HuH-7.5 (cell line): ENCODE results near the gene IQSEC3.
"Not testable (repeated sequence)": the region's sequence is repeated elsewhere in the genome, so short reads cannot be mapped to it uniquely, and the experiment has no call there.

Source experiments
- DNase-seq: peaks from one replicate; pipeline ENCODE4 v3.0.0; 2011; ENCODE audit warnings: low spot score

The IQSEC3 gene

DNA sequence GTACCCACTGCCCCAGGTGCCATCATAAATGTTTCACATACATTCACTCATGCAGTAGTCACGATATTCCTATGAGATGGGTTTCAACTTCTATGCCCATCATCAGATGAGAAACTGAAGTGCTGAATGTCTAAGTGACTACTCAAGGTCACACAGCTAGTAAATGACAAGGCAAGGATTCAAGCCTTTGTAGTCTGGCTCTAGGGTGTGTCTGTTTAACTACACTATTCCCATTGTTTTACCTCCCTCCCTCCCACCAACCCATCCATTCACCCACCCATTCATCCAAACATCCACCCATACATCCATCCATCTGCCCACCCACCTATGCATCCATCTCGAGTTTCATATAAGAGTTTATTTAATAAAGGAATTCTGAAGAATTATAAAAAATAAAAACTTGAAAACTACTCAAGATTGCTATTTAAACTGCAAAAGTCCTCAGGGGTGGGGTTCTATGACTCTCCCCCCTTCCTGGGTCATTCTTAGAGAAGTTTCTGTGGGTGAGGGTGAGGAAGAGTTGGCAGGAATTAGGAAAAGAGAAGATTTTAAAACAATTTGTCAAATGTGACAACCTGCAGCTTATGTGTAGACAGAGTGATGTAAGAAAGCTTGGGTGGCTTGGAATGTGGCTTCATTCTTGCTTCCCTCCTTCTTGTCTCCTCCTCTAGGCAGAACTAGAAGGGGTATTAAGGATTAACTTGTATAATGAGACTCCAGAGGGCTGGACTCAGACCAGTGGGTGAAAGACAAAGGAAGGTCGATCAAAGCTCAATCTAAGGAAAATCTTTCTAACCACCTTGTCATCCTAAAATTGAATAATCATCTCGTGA, 13.4 kb upstream of the IQSEC3 start:
- DNase-seq = not testable (repeated sequence)

DNA sequence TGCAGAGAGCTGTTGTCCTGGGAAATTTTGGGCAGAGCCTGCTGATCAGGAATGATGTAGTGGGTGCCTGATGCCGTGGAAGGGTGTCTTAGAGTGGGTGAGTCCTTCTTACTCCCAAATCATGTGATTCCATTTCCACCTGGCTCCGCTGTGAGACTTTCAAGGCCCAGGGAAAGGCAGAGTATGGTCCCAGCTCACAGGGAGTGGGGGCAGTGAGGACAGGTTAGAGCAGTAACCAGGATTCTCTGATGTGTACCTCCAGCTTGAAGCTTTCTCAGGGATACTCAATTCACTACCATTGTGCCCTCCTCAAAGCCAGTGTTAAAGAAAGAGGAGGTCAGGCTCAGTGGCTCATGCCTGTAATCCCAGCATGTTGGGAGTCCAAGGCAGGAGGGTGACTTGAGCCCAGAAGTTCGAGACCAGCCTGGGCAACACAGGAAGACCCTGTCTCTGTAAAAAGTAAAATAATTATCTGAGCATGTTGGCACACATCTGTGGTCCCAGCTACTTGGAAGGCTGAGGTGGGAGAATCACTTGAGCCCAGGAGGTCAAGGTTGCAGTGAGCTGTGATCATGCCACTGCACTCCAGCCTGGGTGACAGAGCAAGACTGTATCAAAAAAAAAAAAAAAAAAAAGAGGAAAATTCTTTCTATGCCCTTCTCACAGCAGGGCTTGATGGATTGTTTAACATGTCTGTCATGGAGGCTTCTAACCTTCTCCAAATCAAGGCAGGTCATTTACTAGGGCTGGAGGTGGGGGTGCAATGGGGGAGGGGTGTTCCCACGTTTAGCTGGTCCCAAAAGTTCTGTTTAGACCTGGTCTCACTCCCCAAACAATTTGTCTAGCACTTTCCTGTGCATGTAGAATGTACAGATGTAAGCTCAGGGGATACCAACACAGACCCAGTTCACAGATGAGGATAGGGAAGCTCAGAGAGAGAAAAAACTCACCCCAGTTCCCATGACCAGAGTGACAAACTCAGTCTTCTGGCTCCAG, 12.5 kb upstream of the IQSEC3 start:
- DNase-seq = no peak

DNA sequence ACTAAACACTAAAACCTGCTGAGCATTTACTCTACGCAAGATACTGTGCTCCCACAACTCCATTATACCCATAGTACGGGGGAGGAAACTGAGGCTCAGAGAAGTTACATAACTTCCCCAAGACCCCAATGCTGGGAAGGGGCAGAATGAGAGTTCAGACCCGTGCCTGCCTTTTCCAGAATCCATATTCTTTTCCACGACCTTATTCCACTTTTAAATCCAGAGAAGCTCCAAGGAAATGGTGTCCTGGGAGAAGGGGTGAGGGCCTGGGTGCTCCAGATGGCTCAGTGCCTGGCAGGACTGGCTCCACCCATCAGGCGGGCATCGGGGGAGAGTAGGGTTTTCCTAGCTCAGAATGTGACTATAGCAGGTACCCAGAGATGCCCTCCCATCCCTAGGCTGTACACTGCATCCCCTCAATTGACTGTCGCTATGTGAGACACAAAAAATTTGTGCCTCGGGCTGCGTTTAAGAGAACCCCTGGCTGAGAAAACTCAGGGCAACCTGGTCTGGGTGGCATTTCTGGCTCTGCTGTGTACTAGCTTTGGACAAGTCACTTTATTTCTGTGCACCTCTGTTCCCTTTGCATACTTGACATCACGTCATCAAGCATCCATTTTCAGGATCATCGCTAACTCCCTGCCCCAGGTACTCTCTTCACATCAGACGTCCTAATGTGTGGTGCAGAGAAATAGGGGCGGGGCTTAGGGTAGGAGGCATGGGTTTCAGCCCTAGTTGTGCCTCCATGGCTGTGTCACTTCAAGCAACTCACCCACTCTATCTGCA, 11.6 kb upstream of the IQSEC3 start:
- DNase-seq = no peak

DNA sequence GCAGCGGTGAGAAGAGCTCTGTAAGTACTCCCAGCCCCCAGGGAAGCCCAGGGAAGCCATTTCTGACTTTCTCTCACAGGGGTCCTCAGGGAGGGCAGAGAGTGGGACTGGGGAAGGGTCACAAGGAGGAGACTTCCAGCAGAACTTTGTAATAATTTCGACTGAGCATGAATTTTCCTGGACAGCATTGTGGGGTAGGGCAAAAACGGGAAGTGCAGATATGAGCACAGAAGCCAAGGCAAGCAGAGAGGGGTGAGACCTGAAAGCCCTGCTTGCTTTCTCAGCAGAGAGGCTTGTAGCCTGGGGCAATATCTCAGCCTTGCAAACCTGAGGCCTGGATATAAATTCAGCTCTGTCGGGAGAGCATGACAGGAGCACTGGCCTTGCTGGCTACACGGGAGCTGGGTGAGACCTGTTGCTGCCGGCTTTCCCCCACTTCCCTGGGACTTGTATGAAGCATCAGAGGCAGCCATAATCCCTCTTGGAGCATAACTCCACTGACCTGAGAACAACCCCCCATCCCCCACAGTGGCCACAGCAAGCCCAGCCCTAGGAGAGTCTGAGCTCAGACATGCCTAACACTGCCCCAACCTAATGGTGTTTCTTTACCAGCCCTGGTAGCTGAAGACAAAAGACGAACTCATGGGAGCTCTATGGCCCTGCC, 9.8 kb upstream of the IQSEC3 start:
- no peak for DNase-seq

DNA sequence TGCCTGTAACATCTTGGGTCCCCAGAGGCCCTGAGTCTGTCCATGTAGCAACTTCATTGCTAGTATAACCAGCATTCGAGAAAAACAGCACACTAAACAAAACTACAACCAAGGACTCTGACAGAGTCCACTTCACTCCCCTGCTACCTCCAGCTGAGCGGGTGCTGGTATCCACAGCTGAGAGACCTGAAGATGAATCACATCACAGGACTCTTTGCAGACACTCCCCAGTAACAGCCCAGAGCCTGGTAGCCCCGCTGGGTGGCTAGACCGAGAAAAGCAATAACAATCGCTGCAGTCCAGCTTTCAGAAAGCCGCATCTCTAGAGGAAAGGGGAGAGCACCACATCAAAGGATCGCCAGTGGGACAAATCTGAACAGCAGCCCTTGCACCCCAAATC, 9.0 kb upstream of the IQSEC3 start:
- no peak for DNase-seq

DNA sequence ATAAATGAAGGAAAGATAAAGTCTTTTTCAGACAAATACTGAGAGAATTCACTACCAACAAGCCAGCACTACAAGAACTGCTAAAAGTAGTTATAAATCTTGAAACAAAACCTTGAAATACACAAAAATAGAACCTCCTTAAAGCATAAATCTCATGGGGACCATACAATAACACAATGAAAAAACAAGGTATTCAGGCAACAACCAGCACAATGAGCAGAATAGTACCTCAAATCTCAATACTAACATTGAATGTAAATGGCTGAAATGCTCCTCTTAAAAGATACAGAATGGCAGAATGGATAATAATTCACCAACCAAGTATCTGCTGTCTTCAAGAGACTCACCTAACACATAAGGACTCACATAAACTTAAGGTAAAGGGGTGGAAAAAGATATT, 7.7 kb upstream of the IQSEC3 start:
- no peak for DNase-seq

DNA sequence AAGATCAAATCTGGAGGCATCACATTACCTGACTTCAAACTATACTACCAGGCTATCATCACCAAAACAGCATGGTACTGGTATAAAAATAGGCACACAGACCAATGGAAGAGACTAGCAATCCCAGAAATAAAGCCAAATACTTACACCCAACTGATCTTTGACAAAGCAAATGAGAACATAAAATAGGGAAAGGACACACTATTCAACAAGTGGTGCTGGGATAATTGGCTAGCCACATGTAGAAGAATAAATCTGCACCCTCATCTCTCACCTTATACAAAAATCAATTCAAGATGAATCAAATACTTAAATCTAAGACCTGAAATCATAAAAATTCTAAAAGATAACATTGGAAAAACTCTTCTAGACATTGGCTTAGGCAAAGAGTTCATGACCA, 4.7 kb upstream of the IQSEC3 start:
- not testable (repeated sequence) for DNase-seq

DNA sequence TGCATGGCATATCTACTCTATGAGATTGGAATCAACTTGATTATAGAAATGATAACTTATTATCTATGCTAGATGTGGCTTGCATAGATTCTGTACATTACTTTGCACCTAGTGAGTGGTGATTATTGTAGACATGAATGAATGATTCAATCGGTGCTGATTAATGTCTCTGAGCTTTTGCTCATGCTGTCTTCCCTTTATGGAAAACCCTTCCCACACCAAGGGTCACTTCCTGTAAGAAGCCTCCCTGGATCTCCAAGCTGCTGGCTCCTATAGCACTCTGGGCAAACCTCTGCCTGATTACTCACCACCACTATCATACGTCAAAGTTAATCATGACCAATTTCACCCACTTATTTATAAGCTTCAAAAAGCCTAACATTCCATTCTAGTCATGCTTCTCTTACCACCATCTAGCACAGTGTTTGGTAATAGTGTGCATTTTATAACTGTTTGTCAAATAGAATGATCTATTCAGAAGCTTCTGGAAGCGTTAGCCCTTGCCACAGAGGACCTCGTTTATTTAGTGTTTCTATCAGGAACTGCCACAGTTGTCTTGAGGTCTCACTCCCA, 990 bp upstream of the IQSEC3 start:
- not testable (repeated sequence) for DNase-seq

DNA sequence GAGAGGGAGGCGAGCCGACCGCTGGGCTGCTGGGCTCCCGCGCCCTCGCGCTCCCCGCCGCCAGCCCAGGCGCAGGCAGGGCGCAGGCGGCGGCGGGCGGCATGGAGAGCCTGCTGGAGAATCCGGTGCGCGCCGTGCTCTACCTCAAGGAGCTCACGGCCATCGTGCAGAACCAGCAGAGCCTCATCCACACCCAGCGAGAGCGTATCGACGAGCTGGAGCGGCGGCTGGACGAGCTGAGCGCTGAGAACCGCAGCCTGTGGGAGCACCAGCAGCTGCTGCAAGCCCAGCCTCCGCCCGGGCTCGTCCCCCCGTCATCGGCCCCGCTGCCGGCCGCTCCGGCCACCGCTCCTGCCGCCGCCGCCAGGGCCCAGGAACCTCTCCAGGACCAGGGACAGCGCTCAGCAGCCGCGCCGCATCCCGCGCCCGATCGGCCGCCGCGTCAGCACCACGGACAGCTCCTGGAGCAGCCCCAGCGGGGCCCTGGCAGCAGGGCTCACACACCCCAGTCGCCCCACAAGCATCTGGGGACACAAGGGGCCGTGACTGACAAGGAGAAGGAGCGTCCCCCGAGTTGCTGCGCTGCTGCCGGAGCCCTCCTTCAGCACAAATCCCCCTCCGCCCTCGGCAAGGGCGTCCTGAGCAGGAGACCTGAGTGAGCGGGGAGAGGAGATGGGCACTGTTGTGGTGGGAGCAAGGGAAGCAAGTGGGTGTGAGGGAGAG, 376 bp downstream of the IQSEC3 start:
- not testable (repeated sequence) for DNase-seq

DNA sequence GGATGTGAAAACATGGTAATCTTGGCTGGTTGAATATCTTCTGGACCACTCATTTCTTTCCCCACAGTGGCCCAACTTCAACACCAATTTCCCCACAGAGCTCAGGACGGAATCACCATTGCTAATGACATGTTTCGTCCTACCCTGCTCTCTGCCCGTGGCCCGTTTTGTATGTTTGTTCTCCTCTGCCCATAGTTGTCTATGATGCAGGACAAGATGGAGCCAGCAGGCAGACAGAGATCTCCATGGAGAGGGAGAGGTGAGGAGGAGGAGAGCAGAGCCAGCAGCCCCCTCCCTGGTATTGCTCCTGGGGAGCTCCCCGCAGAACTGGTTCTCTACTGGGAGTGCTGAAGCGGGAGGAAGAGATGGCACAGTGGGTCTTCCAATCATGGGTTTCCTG, 3.1 kb downstream of the IQSEC3 start:
- not testable (repeated sequence) for DNase-seq

DNA sequence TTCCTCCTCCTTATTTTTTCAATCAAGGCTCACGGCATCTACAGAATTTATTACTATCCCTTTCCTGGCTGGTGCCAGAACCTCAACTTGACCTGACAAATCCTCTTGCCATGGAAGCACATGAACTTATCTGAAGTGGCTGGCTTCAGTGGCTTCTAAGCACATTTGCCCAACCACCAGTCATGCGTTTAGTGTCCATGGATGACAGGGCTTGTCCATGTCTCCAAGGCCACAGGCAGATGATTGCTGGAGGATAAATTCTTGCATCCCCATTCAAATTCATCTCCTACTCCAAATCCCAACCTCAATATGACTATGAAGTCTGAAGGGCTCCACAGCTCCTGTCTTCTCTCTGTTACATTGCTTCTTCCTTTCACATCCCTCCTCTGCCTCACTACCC, 4.0 kb downstream of the IQSEC3 start:
- not testable (repeated sequence) for DNase-seq

DNA sequence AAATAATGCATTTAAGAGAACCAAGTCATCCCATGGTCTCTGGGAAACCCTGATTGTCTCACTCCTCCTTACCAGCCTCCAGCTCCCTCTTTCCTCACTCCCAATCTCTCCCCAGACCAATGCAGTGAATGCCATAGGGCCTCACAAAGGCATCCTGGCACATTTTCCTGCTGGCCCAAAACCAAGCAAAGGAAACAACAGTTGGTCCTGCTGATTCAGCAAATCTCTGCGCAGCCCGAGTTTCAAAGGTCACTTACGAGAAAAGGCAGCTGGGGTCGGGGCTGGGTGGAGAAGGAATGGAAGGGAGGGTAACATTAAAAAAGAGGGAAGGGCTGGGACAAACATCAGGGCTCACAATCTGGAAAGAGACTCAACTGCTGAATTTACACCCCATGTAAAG, 5.5 kb downstream of the IQSEC3 start:
- DNase-seq = not testable (repeated sequence)

DNA sequence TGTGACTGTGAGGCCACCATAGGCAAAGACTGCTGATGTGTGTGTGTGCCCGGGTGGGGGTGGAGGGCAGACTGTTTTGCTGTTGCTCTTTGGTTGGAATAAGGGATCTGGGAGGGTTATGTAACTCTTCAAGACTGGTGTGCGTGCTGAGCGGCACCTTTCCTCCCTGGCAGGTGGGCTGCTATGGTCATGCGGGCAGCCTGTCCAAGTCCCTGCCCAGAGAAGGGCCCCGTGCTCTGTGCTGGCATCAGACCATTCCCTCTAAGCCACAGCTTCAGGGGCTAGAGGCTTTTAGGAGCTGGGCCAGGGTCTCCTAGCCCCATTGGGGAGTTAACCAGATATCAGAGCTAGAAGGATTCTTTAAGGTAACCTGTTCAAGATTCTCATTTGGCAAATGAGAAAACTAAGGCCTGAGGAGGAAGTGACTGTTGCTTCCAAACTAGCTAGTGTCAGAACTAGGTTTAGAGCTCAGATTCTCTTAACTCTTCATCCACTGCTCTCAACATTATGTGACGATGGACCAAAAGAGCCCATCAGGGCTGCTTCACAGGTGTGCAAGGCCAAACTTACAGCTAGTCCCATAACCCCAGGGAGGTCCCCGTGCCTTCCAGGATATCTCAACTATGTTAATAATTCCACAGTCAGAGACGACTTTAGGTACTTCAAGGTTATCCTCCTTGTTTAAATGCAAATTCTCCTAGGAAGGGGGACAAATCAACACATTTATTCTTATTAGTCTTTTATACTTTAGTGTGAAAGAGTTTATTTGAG, 8.0 kb downstream of the IQSEC3 start:
- not testable (repeated sequence) for DNase-seq

DNA sequence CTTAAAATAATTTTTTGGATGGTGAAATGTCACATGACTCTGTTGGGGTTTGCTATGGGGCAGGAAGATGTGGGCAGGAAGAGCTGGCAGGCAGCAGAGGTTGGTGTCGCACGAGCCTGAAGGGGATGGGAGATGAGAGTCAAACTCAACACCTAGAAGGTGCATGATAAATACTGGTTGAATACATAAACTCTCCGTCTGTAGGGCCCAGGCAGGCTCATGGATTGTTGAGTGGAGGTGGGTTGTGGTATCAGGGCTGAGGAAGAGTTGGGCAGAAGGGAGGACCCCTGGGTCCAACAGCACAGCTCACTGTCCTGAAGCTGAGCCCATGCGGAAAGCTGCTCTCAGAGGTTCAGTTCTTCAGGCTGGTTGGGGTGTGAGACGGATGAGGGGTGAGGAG, 9.0 kb downstream of the IQSEC3 start:
- DNase-seq = not testable (repeated sequence)

DNA sequence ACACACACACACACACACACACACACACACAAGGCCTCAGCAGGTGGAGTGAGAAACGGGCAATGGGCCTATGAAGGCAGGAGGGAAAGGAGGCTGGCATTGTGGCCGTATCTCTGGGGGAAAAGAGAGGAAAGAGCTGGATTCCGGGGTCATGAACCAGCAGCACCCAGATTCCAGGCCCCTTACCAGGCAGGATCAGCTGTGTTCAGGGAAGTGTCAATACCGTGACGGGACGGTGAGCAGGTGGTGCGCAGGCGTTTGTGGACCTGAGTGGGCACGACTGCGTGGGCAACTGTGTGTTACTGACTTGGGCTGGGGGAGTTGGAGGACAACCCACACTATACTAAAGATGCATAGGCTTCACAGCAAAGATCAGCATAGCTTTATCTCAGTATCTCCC, 9.5 kb downstream of the IQSEC3 start:
- DNase-seq = not testable (repeated sequence)

DNA sequence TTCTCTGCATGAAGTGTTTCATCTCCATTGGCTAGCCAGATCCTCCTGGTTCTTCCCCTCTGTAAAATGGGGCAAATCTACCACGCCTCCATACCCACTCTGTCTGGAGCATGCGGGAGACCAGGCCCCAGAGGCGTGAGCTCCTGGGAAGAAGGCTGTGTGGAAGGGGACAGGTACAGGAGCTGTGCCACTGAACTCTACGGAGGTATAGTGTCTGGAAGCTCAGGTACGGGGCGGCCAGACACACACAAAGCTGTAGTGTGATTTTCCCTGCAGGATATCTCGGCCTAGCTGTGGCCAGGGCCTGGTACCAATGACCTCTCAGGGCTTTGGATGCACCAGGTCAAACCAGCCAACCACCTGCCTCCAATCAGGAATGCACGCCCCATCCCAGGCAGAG, 10.0 kb downstream of the IQSEC3 start:
- DNase-seq = not testable (repeated sequence)

DNA sequence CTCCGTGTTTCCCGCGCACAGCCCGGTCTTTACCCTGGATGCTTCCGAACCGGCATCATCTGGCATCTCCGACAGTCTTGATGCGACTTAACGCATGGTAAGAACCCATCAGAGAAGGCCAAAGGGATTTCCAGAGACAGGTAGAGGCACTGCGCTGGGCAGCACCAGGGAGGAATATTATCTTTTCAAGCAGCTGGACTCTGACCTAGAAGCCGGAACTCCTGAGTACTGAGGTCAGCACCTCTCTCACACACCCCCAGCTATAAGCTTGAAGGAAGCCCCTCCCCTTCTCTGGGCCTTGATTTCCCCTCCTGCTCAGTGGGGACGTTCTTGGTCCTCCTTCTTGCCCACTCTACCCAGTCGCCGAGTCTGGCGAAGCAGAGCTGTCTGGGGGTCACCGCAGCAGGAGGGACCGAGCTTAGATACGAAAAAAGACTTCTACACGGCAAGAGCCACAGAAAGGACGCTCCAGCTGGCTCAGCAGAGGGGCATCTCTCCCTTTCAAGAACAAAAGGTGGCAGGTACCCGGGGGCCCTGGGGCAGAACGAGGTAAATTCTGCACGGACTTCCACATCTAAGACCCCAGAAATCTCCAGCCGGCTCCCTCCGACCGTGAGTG, 10.6 kb downstream of the IQSEC3 start:
- not testable (repeated sequence) for DNase-seq

DNA sequence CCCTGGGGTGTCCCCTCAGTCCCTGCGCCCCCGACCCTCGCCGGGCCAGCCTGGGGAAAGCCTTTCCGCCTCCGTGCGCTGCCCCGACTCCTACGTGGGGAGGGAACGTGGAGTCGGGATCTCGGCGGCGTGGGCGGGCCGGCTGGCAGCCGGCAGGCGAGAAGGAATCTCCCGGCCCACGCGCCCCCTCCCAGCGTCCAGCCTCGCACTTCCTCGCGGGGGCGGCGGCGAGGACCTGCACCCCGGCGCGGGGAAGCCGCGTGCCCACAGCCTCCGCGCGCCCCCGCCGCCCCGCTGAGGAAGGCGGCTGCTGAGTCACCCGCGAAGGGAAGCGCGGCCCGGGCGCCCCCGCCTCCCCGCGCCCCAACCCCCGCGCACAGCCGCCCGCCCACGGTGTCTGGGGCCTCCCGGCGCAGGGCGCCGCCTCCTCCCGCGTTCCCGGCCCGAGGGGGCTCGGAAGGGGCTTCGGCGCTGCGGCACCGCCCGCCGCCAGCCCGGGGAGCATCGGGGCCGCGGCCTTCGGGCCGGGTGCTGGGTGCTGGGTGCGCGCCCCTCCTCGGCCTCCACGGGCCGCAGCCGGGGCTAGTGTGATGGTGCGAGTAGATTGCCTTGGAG, 11.3 kb downstream of the IQSEC3 start:
- not testable (repeated sequence) for DNase-seq

DNA sequence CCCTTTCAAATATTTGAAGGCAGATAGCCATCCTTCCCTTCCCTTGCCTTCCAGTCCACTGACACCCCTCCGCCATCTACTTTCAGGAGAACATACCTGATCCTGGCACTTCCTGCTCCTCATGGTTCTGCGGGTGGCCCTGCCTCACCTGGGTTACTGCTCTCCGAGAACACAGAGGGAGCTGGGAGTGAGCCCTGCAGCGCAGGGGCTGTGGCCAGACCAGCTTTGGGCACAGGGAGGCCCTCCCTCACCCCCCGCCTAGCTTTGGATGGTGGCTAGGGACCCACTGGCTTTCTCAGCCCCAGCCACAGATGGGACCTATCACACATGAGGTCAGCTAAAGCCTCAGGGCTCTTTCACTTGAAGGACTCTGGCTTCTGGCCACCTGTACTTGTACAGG, 12.4 kb downstream of the IQSEC3 start:
- no peak for DNase-seq
